Type B pancreatic cell (in vitro differentiated cells): Measurements from ENCODE around the gene PHACTR1. TPM values are rescaled to one million over a fixed set of nuclear protein-coding genes. Genes with fewer than 3 reads are reported as not detected.

Experiments used
- DNase-seq: peaks from one replicate; pipeline ENCODE4 v3.0.0; 2021; ENCODE audit warnings: mixed read lengths; ENCODE audit not compliant: unreplicated experiment; ENCODE audit errors: extremely low spot score
- H3K27ac Mint-ChIP-seq: 2 replicates; pipeline ENCODE4 v1.8.0; 2021; ENCODE audit warnings: mild to moderate bottlenecking, mixed read lengths
- H3K27me3 Mint-ChIP-seq: 2 replicates; pipeline ENCODE4 v1.8.0; 2021; ENCODE audit warnings: mixed read lengths
- H3K36me3 Mint-ChIP-seq: 2 replicates; pipeline ENCODE4 v1.8.0; 2021; ENCODE audit warnings: mixed read lengths
- H3K4me1 Mint-ChIP-seq: one replicate; pipeline ENCODE4 v1.8.0; 2021; ENCODE audit warnings: mixed read lengths; ENCODE audit not compliant: unreplicated experiment
- H3K4me3 Mint-ChIP-seq: 2 replicates; pipeline ENCODE4 v1.8.0; 2021; ENCODE audit warnings: mild to moderate bottlenecking, mixed read lengths
- H3K9me3 Mint-ChIP-seq: 2 replicates; pipeline ENCODE4 v1.8.0; 2021; ENCODE audit warnings: mixed read lengths
- total RNA-seq: library from RNA; stranded (reverse); gene quantifications from 2 replicates; pipeline ENCODE4 v1.2.1, GENCODE V29; 2021; ENCODE audit warnings: low replicate concordance
- TF ChIP-seq, protein P1 (sequence below): fragments of 200-600 bp; sonication (generic); conservative IDR thresholded peaks from 2 replicates; pipeline ENCODE4 v1.5.0; 2021; ENCODE audit warnings: antibody characterized with exemption, mild to moderate bottlenecking

The PHACTR1 gene
- total RNA-seq, 1 donor from 2014 or later = 12.3 TPM

GRCh38 chr6:13215390-13215789 is 498.8 kb downstream of the PHACTR1 start:
- peaks cover 11% of the 10 kb centered on the region for H3K4me1 Mint-ChIP-seq

GRCh38 chr6:13216236-13217014 is 499.9 kb downstream of the PHACTR1 start:
- Mint-ChIP-seq H3K36me3 (no peaks in the 10 kb centered on the region), H3K27me3 (peaks cover 7% of the 10 kb centered on the region), H3K4me1 (peaks cover 11% of the 10 kb centered on the region), H3K9me3 (no peaks in the 10 kb centered on the region), H3K4me3 (no peak overlapping the region), H3K27ac (no peak overlapping the region)
- DNase-seq = no peak
- TF ChIP-seq, protein P1, sequence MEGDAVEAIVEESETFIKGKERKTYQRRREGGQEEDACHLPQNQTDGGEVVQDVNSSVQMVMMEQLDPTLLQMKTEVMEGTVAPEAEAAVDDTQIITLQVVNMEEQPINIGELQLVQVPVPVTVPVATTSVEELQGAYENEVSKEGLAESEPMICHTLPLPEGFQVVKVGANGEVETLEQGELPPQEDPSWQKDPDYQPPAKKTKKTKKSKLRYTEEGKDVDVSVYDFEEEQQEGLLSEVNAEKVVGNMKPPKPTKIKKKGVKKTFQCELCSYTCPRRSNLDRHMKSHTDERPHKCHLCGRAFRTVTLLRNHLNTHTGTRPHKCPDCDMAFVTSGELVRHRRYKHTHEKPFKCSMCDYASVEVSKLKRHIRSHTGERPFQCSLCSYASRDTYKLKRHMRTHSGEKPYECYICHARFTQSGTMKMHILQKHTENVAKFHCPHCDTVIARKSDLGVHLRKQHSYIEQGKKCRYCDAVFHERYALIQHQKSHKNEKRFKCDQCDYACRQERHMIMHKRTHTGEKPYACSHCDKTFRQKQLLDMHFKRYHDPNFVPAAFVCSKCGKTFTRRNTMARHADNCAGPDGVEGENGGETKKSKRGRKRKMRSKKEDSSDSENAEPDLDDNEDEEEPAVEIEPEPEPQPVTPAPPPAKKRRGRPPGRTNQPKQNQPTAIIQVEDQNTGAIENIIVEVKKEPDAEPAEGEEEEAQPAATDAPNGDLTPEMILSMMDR = no peak

More at GRCh38 chr6:13215390-13215789, 498.8 kb downstream of the PHACTR1 start:
- Mint-ChIP-seq H3K27me3 (peaks cover 7% of the 10 kb centered on the region), H3K9me3 (no peaks in the 10 kb centered on the region), H3K27ac (no peak overlapping the region), H3K4me3 (no peak overlapping the region), H3K36me3 (no peaks in the 10 kb centered on the region)
- DNase-seq = no peak
- TF ChIP-seq, protein P1 = no peak

- Mint-ChIP-seq H3K27me3 (peaks cover 4% of the 10 kb centered on the region), H3K4me1 (peaks cover 11% of the 10 kb centered on the region), H3K4me3 (no peak overlapping the region), H3K36me3 (no peaks in the 10 kb centered on the region), H3K27ac (no peak overlapping the region), H3K9me3 (no peaks in the 10 kb centered on the region)
- TF ChIP-seq, protein P1 = no peak
- no peak for DNase-seq
Measured at GRCh38 chr6:13217206-13217905, 500.8 kb downstream of the PHACTR1 start.

DNA sequence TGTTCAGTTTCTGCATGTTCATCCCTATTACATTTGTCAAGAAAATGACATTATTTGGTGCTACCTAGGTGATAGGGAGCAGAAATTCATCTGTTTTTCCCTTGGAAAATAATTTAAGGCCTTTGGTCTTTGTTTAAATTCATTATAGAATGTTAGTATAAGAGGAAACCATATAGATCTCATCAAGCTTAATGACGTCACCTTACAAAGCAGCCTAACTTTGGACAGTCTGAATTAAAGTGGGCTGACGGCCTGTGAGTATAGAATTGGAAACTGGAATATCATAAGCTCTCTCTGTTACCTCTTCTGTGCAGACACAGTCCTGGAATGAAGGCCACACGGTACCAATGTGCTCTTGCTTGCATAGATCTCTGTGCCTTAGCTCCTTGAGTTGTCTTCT is 503.7 kb downstream of the PHACTR1 start:
- no peaks in the 10 kb centered on the region for H3K27me3 Mint-ChIP-seq

DNA sequence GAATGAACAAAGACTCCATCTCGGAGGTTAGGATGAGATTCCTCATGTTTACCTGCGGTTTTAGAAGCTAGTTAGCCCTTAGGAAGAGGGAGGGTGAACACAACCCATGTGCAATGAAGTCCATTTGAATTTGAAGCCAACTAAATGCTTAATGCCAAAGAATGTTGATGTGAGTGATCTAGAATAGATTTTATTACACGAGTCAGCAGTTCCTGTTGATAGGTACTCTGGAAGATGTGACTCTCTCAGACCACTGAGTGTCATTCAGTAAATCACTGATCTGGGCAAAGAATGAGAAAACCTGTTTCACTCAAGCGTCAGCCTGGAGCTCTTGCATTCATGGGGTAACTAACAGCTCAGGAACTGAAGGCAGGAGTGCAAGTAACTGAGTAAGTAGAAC is 505.5 kb downstream of the PHACTR1 start:
- TF ChIP-seq, protein P1 = no peak
- Mint-ChIP-seq H3K27me3 (no peaks in the 10 kb centered on the region), H3K4me3 (no peak overlapping the region), H3K27ac (no peak overlapping the region), H3K9me3 (no peaks in the 10 kb centered on the region), H3K36me3 (no peaks in the 10 kb centered on the region), H3K4me1 (peaks cover 11% of the 10 kb centered on the region)
- DNase-seq = no peak

More for the DNA sequence above, 503.7 kb downstream of the PHACTR1 start:
- Mint-ChIP-seq H3K36me3 (no peaks in the 10 kb centered on the region), H3K9me3 (no peaks in the 10 kb centered on the region), H3K4me3 (no peak overlapping the region), H3K4me1 (peaks cover 11% of the 10 kb centered on the region), H3K27ac (no peak overlapping the region)
- DNase-seq = no peak
- TF ChIP-seq, protein P1 = no peak
